ENCODE results near the gene GNA15.

Gene GNA15

GRCh38 chr19:3154957-3155736 lies 19.3 kb downstream of the GNA15 start:
- TF ChIP-seq, protein P1, sequence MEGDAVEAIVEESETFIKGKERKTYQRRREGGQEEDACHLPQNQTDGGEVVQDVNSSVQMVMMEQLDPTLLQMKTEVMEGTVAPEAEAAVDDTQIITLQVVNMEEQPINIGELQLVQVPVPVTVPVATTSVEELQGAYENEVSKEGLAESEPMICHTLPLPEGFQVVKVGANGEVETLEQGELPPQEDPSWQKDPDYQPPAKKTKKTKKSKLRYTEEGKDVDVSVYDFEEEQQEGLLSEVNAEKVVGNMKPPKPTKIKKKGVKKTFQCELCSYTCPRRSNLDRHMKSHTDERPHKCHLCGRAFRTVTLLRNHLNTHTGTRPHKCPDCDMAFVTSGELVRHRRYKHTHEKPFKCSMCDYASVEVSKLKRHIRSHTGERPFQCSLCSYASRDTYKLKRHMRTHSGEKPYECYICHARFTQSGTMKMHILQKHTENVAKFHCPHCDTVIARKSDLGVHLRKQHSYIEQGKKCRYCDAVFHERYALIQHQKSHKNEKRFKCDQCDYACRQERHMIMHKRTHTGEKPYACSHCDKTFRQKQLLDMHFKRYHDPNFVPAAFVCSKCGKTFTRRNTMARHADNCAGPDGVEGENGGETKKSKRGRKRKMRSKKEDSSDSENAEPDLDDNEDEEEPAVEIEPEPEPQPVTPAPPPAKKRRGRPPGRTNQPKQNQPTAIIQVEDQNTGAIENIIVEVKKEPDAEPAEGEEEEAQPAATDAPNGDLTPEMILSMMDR (IDR thresholded peaks at IDR 0.05), result no peak

GRCh38 chr19:3157096-3157845 lies 21.4 kb downstream of the GNA15 start:
- TF ChIP-seq, protein P1 (IDR thresholded peaks at IDR 0.05), result no peak

- TF ChIP-seq, protein P1 (IDR thresholded peaks at IDR 0.05), result no peak
Measured at GRCh38 chr19:3159565-3159964, 23.7 kb downstream of the GNA15 start.

GRCh38 chr19:3160219-3160618 lies 24.4 kb downstream of the GNA15 start:
- TF ChIP-seq, protein P1 (IDR thresholded peaks at IDR 0.05), result no peak

- TF ChIP-seq, protein P1 (IDR thresholded peaks at IDR 0.05), result no peak
Measured at GRCh38 chr19:3161453-3161852, 25.6 kb downstream of the GNA15 start.

GRCh38 chr19:3162418-3163229 lies 26.8 kb downstream of the GNA15 start:
- TF ChIP-seq, protein P1 (IDR thresholded peaks at IDR 0.05), result no peak

DNA sequence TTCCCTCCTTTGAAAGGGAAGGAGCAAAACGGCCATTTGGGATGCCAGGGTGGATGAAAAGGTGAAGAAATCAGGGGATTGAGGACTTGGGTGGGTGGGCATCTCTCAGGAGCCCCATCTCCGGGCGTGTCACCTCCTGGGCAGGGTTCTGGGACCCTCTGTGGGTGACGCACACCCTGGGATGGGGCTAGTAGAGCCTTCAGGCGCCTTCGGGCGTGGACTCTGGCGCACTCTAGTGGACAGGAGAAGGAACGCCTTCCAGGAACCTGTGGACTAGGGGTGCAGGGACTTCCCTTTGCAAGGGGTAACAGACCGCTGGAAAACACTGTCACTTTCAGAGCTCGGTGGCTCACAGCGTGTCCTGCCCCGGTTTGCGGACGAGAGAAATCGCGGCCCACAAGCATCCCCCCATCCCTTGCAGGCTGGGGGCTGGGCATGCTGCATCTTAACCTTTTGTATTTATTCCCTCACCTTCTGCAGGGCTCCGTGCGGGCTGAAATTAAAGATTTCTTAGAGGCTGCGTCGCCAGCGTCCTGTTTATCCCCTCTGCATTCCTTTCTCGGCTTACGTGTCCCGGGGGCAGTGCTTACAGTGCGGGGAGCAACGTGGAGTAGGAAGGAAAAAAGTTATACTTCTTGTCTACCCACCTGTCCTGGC lies 27.5 kb downstream of the GNA15 start:
- TF ChIP-seq, protein P1 (IDR thresholded peaks at IDR 0.05), result peak; percentile 92
